Measurements from ENCODE around the gene ANKRD40CL. TPM values are rescaled to one million over a fixed set of nuclear protein-coding genes. Genes with fewer than 3 reads are reported as not detected.

Gene ANKRD40CL
- total RNA-seq, 4 donors from 2014 or later: not detected

GRCh38 chr17:50768346-50768761 lies 1.0 kb upstream of the ANKRD40CL start:
- 73 to 89% methylated on average over 7 of the region's 7 CpGs for WGBS, 2 donors

GRCh38 chr17:50767030-50767429 lies 288 bp downstream of the ANKRD40CL start:
- TF ChIP-seq, protein P1, sequence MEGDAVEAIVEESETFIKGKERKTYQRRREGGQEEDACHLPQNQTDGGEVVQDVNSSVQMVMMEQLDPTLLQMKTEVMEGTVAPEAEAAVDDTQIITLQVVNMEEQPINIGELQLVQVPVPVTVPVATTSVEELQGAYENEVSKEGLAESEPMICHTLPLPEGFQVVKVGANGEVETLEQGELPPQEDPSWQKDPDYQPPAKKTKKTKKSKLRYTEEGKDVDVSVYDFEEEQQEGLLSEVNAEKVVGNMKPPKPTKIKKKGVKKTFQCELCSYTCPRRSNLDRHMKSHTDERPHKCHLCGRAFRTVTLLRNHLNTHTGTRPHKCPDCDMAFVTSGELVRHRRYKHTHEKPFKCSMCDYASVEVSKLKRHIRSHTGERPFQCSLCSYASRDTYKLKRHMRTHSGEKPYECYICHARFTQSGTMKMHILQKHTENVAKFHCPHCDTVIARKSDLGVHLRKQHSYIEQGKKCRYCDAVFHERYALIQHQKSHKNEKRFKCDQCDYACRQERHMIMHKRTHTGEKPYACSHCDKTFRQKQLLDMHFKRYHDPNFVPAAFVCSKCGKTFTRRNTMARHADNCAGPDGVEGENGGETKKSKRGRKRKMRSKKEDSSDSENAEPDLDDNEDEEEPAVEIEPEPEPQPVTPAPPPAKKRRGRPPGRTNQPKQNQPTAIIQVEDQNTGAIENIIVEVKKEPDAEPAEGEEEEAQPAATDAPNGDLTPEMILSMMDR (IDR thresholded peaks at IDR 0.05): no peak
- no peak for TF ChIP-seq POLR2A (IDR thresholded peaks at IDR 0.05)
- no peak for TF ChIP-seq EP300 (IDR thresholded peaks at IDR 0.05)
- peaks cover 0 to 36% (median 20%) of the 10 kb centered on the region in 4 donors for H3K4me1 ChIP-seq
- WGBS, 2 donors: 77 to 79% methylated on average over 7 of the region's 7 CpGs
- H3K9me3 ChIP-seq: no peaks in the 10 kb centered on the region
- H3K36me3 ChIP-seq: no peaks in the 10 kb centered on the region
- H3K27me3 ChIP-seq: no peaks in the 10 kb centered on the region
- no peak overlapping the region for H3K4me3 ChIP-seq
- peak overlapping the region in 1 of 4 donors; percentile 45 for H3K27ac ChIP-seq
- DNase-seq (ENCODE audit: low spot score in 2 of 2): no peak

More at GRCh38 chr17:50768346-50768761, 1.0 kb upstream of the ANKRD40CL start:
- Histone ChIP-seq H3K36me3 (no peaks in the 10 kb centered on the region), H3K9me3 (no peaks in the 10 kb centered on the region), H3K27ac (no peak overlapping the region), H3K4me1 (peaks cover 0 to 26% (median 20%) of the 10 kb centered on the region in 4 donors), H3K27me3 (no peaks in the 10 kb centered on the region), H3K4me3 (no peak overlapping the region)
- TF ChIP-seq, protein P1 (IDR thresholded peaks at IDR 0.05): no peak
- TF ChIP-seq POLR2A (IDR thresholded peaks at IDR 0.05) (no peak), EP300 (IDR thresholded peaks at IDR 0.05) (no peak)
- DNase-seq (ENCODE audit: low spot score in 2 of 2): no peak

DNA sequence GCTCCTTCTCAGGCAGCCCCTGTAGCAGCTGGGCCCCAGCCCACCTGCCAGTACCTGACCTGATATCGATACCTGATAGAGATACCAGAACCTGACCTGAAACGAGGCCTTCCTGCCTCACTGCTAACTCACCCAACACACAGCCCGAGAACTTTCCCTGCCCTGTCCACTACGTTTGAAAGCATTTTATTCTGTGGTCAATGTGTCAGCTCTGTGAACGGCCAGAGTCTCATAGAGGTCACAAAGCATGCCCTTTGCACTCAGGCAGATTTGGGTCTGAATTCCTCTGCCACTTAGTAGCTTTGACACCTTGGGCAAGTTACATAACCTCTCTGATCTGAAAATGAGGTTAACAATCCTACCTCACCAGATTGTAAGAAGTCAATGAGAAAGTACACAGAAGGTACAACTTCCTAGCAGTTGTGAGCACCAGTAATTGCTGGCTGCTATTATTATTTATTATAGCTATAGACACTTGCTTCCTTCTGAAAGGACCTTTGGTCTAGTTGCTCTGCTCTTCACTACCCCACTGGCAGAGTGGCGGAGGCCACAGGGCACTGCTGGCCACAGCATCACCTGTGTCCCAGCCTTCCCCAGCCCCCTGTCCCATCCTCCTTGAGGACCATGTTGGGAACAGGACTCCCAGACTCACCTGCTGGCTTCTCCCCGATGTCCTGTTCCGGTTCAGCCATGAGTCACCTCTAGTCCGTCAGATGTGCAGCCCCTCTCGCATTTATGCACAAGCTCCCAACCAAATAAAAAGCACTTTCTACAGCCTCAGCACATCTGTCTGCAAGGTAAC lies 895 bp downstream of the ANKRD40CL start:
- no peak for DNase-seq (ENCODE audit: low spot score in 2 of 2)
- WGBS, 2 donors: 82 to 84% methylated on average over 10 of the region's 10 CpGs
- H3K4me3 ChIP-seq: peak overlapping the region in 1 of 4 donors; percentile 7
- H3K4me1 ChIP-seq: peaks cover 0 to 36% (median 20%) of the 10 kb centered on the region in 4 donors
- H3K27ac ChIP-seq: peak overlapping the region in 1 of 4 donors; percentile 54
- H3K27me3 ChIP-seq: no peaks in the 10 kb centered on the region
- no peaks in the 10 kb centered on the region for H3K36me3 ChIP-seq
- no peaks in the 10 kb centered on the region for H3K9me3 ChIP-seq
- no peak for TF ChIP-seq POLR2A (IDR thresholded peaks at IDR 0.05)
- TF ChIP-seq, protein P1 (IDR thresholded peaks at IDR 0.05): no peak
- no peak for TF ChIP-seq EP300 (IDR thresholded peaks at IDR 0.05)

- no peak for TF ChIP-seq EP300 (IDR thresholded peaks at IDR 0.05)
- TF ChIP-seq, protein P1 (IDR thresholded peaks at IDR 0.05): no peak
- no peak for TF ChIP-seq POLR2A (IDR thresholded peaks at IDR 0.05)
- Histone ChIP-seq H3K9me3 (no peaks in the 10 kb centered on the region), H3K27ac (peak overlapping the region in 1 of 4 donors; percentile 54), H3K27me3 (no peaks in the 10 kb centered on the region), H3K36me3 (no peaks in the 10 kb centered on the region), H3K4me1 (peaks cover 0 to 36% (median 20%) of the 10 kb centered on the region in 4 donors), H3K4me3 (peak overlapping the region in 1 of 4 donors; percentile 7)
- 45 to 51% methylated on average over 9 of the region's 9 CpGs for WGBS, 2 donors
- no peak for DNase-seq (ENCODE audit: low spot score in 2 of 2)
Observed at GRCh38 chr17:50765454-50766221, 1.7 kb downstream of the ANKRD40CL start.

Measured in tibial nerve (tissue), 4 donors.